A549 (cell line): ENCODE data around the gene ADAMTS15. TPM values are rescaled to one million over a fixed set of nuclear protein-coding genes. Genes with fewer than 3 reads are reported as not detected.

Experiments
- ATAC-seq, 2 experiments: fragments of 200-7000 bp in 1 of 2; fragments of >200 bp in 1 of 2; cut with Nextera tagmentation in 1 of 2; cut with Tn5 transposase in 1 of 2; 3 replicates each; pipeline versions ENCODE4 v1.8.0 to v1.9.1; 2018 to 2020; ENCODE audit warnings: mild to moderate bottlenecking in 1 of 2, moderate library complexity in 1 of 2
- CTCF ChIA-PET: fragments of 300-600 bp; sonication (Branson Sonifier 250); formaldehyde crosslinking; extraction: SDS; loops from one replicate; lab custom pipeline; 2021; ENCODE audit warnings: antibody characterized with exemption, inconsistent platforms; lab: Yijun Ruan, JAX
- POLR2A ChIA-PET: fragments of 350-600 bp; formaldehyde crosslinking; extraction: SDS; loops from one replicate; lab custom pipeline; 2021; ENCODE audit warnings: antibody characterized with exemption, inconsistent platforms; lab: Yijun Ruan, JAX
- DNase-seq, 2 experiments: peaks; one replicate each; pipeline versions ENCODE4 v3.0.0 to v3.0.0-alpha.2; 2011 to 2016; ENCODE audit warnings: low read depth in 1 of 2, low spot score in 1 of 2
- FAIRE-seq: peaks from 2 replicates; lab custom pipeline; 2011; peaks lifted over from hg19 to GRCh38; lab: Jason Lieb, UNC
- H3K27ac ChIP-seq, 2 experiments: fragments of >200 bp; sonication (Bioruptor Twin); formaldehyde crosslinking; 3 replicates each; pipeline ENCODE4 v1.5.1; 2016 to 2017
- H3K4me1 ChIP-seq: fragments of >200 bp; sonication (Bioruptor Twin); formaldehyde crosslinking; 3 replicates; pipeline ENCODE4 v1.6.1; 2016
- H3K4me2 ChIP-seq: fragments of >200 bp; sonication (Bioruptor Twin); formaldehyde crosslinking; 3 replicates; pipeline ENCODE4 v1.6.1; 2016
- H3K4me3 ChIP-seq: fragments of >200 bp; sonication (Bioruptor Twin); formaldehyde crosslinking; 3 replicates; pipeline ENCODE4 v1.5.1; 2016
- H3K9me3 ChIP-seq: fragments of >200 bp; sonication (Bioruptor Twin); formaldehyde crosslinking; 3 replicates; pipeline ENCODE4 v1.6.1; 2016
- CBX2 ChIP-seq: fragments of 200-600 bp; sonication (generic); IDR thresholded peaks from 2 replicates; pipeline ENCODE4 v1.6.1; 2016; ENCODE audit warnings: low read depth, mild to moderate bottlenecking, borderline replicate concordance
- CBX8 ChIP-seq: fragments of 200-600 bp; sonication (generic); IDR thresholded peaks from 2 replicates; pipeline ENCODE4 v1.6.1; 2016
- CEBPB ChIP-seq, 2 experiments: fragments of >200 bp in 1 of 2; sonication (Bioruptor Twin) in 1 of 2; formaldehyde crosslinking in 1 of 2; IDR thresholded peaks; 2 replicates each; pipeline ENCODE4 v1.6.1; 2012 to 2016
- CHD2 ChIP-seq: fragments of 150-350 bp; IDR thresholded peaks from 2 replicates; pipeline ENCODE4 v1.6.1; 2014; ENCODE audit warnings: low read length; ENCODE audit not compliant: partially characterized antibody
- CHD4 ChIP-seq: fragments of 200-600 bp; sonication (generic); IDR thresholded peaks from 2 replicates; pipeline ENCODE4 v1.6.1; 2016; ENCODE audit warnings: antibody characterized with exemption, mild to moderate bottlenecking, borderline replicate concordance
- CTCF ChIP-seq: fragments of >200 bp; sonication (Bioruptor Twin); formaldehyde crosslinking; IDR thresholded peaks from 3 replicates; pipeline ENCODE4 v1.5.1; 2016
- EHF ChIP-seq: fragments of 250-450 bp; sonication (Bioruptor Pico); IDR thresholded peaks from 2 replicates; pipeline ENCODE4 v1.5.0; 2020; ENCODE audit warnings: mild to moderate bottlenecking
- ELK1 ChIP-seq: fragments of 150-350 bp; IDR thresholded peaks from 2 replicates; pipeline ENCODE4 v1.6.1; 2014; ENCODE audit warnings: low read depth, mild to moderate bottlenecking, low read length
- EP300 ChIP-seq, 2 experiments: fragments of >200 bp; sonication (Bioruptor Twin); formaldehyde crosslinking; IDR thresholded peaks; 2 replicates in 1 of 2; 3 replicates in 1 of 2; pipeline ENCODE4 v1.6.1; 2016 to 2017
- FOSB ChIP-seq: fragments of 250-450 bp; sonication (Bioruptor Pico); IDR thresholded peaks from 2 replicates; pipeline ENCODE4 v1.5.0; 2020; ENCODE audit warnings: mild to moderate bottlenecking, moderate library complexity
- FOSL2 ChIP-seq, 2 experiments: fragments of 450-650 bp in 1 of 2; fragments of >200 bp in 1 of 2; sonication (Bioruptor Twin) in 1 of 2; formaldehyde crosslinking; IDR thresholded peaks; 2 replicates each; pipeline versions ENCODE4 v1.5.0 to v1.6.1; 2016 to 2020; ENCODE audit warnings: mild to moderate bottlenecking in 1 of 2, moderate library complexity in 1 of 2
- GATA3 ChIP-seq: IDR thresholded peaks from 2 replicates; pipeline ENCODE4 v1.6.1; 2012; ENCODE audit warnings: borderline replicate concordance
- HOXA7 ChIP-seq: fragments of 250-450 bp; sonication (Bioruptor Pico); IDR thresholded peaks from 2 replicates; pipeline ENCODE4 v1.5.0; 2020; ENCODE audit warnings: mild to moderate bottlenecking, moderate library complexity
- HOXB13 ChIP-seq: fragments of 250-450 bp; sonication (Bioruptor Pico); IDR thresholded peaks from 2 replicates; pipeline ENCODE4 v1.5.0; 2020; ENCODE audit warnings: low read depth, mild to moderate bottlenecking, moderate library complexity
- HOXB5 ChIP-seq: fragments of 250-450 bp; sonication (Bioruptor Pico); IDR thresholded peaks from 2 replicates; pipeline ENCODE4 v1.5.0; 2020; ENCODE audit warnings: mild to moderate bottlenecking, moderate library complexity
- JUN ChIP-seq, 2 experiments: fragments of >200 bp; sonication (Bioruptor Twin); formaldehyde crosslinking; IDR thresholded peaks; 2 replicates in 1 of 2; 3 replicates in 1 of 2; pipeline ENCODE4 v1.6.1; 2016 to 2017
- JUNB ChIP-seq: fragments of >200 bp; sonication (Bioruptor Twin); formaldehyde crosslinking; IDR thresholded peaks from 2 replicates; pipeline ENCODE4 v1.6.1; 2016
- KDM5A ChIP-seq: fragments of 200-600 bp; sonication (generic); IDR thresholded peaks from 2 replicates; pipeline ENCODE4 v1.6.1; 2016; ENCODE audit warnings: antibody characterized with exemption, mild to moderate bottlenecking
- MAX ChIP-seq: IDR thresholded peaks from 2 replicates; pipeline ENCODE4 v1.6.1; 2012
- MAZ ChIP-seq: fragments of 150-350 bp; IDR thresholded peaks from 2 replicates; pipeline ENCODE4 v1.6.1; 2014; ENCODE audit warnings: antibody characterized with exemption, low read depth, low read length, borderline replicate concordance
- MYC ChIP-seq: IDR thresholded peaks from 2 replicates; pipeline ENCODE4 v1.6.1; 2012; ENCODE audit warnings: mild to moderate bottlenecking, inconsistent platforms, low read length, improper control_type of control experiment, borderline replicate concordance
- NFE2L2 ChIP-seq: fragments of 150-350 bp; conservative IDR thresholded peaks from 2 replicates; pipeline ENCODE4 v1.6.1; 2014; ENCODE audit warnings: low read length
- RAD21 ChIP-seq, 2 experiments: fragments of >200 bp in 1 of 2; sonication (Bioruptor Twin) in 1 of 2; formaldehyde crosslinking in 1 of 2; IDR thresholded peaks in 1 of 2; conservative IDR thresholded peaks in 1 of 2; 2 replicates in 1 of 2; 3 replicates in 1 of 2; pipeline ENCODE4 v1.6.1; 2012 to 2018; ENCODE audit warnings: inconsistent platforms in 1 of 2
- SMC3 ChIP-seq: fragments of >200 bp; sonication (Bioruptor Twin); formaldehyde crosslinking; IDR thresholded peaks from 3 replicates; pipeline ENCODE4 v1.6.1; 2018; ENCODE audit warnings: inconsistent platforms
- SREBF2 ChIP-seq: fragments of 450-650 bp; IDR thresholded peaks from 2 replicates; pipeline ENCODE4 v1.6.1; 2014; ENCODE audit warnings: mild to moderate bottlenecking, moderate library complexity
- TFCP2L1 ChIP-seq: fragments of 250-450 bp; sonication (Bioruptor Pico); IDR thresholded peaks from 2 replicates; pipeline ENCODE4 v1.5.0; 2021; ENCODE audit warnings: mild to moderate bottlenecking
- TP53 ChIP-seq: fragments of 250-450 bp; sonication (Bioruptor Pico); IDR thresholded peaks from 2 replicates; pipeline ENCODE4 v1.5.0; 2021; ENCODE audit warnings: mild to moderate bottlenecking, moderate library complexity
- ZFP36 ChIP-seq: fragments of 450-650 bp; IDR thresholded peaks from 2 replicates; pipeline ENCODE4 v1.6.1; 2014; ENCODE audit warnings: borderline replicate concordance; ENCODE audit not compliant: partially characterized antibody
- ZSCAN20 ChIP-seq: fragments of 250-450 bp; sonication (Bioruptor Pico); IDR thresholded peaks from 2 replicates; pipeline ENCODE4 v1.8.0; 2022; ENCODE audit warnings: mild to moderate bottlenecking, moderate library complexity
- WGBS: methylation state at CpG from one replicate; pipeline ENCODE4 v1.1.6; 2017; ENCODE audit errors: missing lambda C conversion rate; 5-methylcytosine and 5-hydroxymethylcytosine counted together
- polyA plus RNA-seq, 4 experiments: library from polyadenylated mRNA; depleted of rRNA in 3 of 4; stranded (reverse); fragments of >200 nt; fragmentation: RNase III in 1 of 4; extraction: RNeasy Plus Mini Kit Qiagen cat#74134 plus additional on column Dnase treatment in 1 of 4; gene quantifications; 2 replicates in 3 of 4; 3 replicates in 1 of 4; pipeline ENCODE4 v1.2.3, GENCODE V29; 2011 to 2017
- TF ChIP-seq, protein P1 (sequence below): fragments of >200 bp; sonication (Bioruptor Twin); formaldehyde crosslinking; IDR thresholded peaks from 2 replicates; pipeline ENCODE4 v1.6.1; 2016
- TF ChIP-seq, protein P2 (sequence below): fragments of >200 bp; sonication (Bioruptor Twin); formaldehyde crosslinking; IDR thresholded peaks from 3 replicates; pipeline ENCODE4 v1.6.1; 2016

Gene ADAMTS15
- polyA plus RNA-seq, 2 of the 4 experiments (the other 2 are of a cell fraction): 2.2 to 4.0 TPM

- TF ChIP-seq CEBPB (IDR thresholded peaks at IDR 0.05) (no peak), SREBF2 (no peak), TP53 (CRISPR knock-in tag) (no peak), ZFP36 (no peak)
- POLR2A ChIA-PET: no interaction called here
- Histone ChIP-seq H3K4me3 (no peak overlapping the region), H3K27ac (no peak overlapping the region), H3K9me3 (0 out of 3 replicates have a peak, but pooled peaks cover 4% of the 10 kb centered on the region), H3K4me2 (no peak overlapping the region), H3K4me1 (no peaks in the 10 kb centered on the region)
- 81% methylated on average over 2 of the region's 2 CpGs for WGBS
- DNase-seq: no peak
- FAIRE-seq: no peak
- CTCF ChIA-PET: interaction anchor here (1.0 kb wide), 1 partner anchor 316 kb away, joined by 3 read pairs; no protein-coding TSS in a partner anchor
- no peak for ATAC-seq
These were observed 63.3 kb downstream of the ADAMTS15 start for GRCh38 chr11:130511765-130512164.

DNA sequence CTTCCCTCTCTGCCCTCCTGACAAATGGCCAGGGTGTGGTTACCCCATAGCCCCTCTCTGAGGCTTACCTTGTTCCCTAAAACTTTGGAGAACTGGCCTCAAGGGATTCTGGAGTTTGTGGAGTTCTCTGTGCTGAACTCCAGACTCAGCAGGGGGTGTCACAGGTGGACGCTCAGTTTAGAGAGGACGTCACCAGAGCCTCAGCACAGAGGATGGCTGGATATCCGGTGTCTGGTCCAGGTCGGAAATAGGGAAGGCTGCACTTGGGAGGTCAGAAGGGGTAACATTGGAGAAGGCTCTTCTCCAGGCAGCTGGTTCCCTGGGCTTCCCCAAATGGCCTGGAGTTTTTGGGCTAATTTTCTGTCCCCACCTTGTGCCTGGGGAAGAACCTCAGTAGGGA is 64.2 kb downstream of the ADAMTS15 start:
- DNase-seq (no peak), FAIRE-seq (no peak), ATAC-seq (no peak)
- ChIA-PET POLR2A (no interaction called here), CTCF (interaction anchor here (1.0 kb wide), 1 partner anchor 349 kb away, joined by 4 read pairs; no protein-coding TSS in a partner anchor)
- H3K4me3 ChIP-seq: no peak overlapping the region
- WGBS: 79% methylated on average over 4 of the region's 4 CpGs
- no peak overlapping the region for H3K4me2 ChIP-seq
- H3K9me3 ChIP-seq: no peaks in the 10 kb centered on the region
- TF ChIP-seq HOXB5 (CRISPR knock-in tag) (no peak), JUN (IDR thresholded peaks at IDR 0.05) (no peak), SMC3 (no peak), CBX2 (no peak), CBX8 (no peak), GATA3 (no peak), EHF (CRISPR knock-in tag) (no peak), FOSL2 (IDR thresholded peaks at IDR 0.05) (no peak), FOSL2 (CRISPR knock-in tag; IDR thresholded peaks at IDR 0.05) (no peak), CHD2 (no peak), HOXA7 (CRISPR knock-in tag) (no peak), MYC (no peak), HOXB13 (CRISPR knock-in tag) (no peak), KDM5A (no peak), ELK1 (no peak), MAX (no peak), MAZ (no peak), SREBF2 (no peak)
- TF ChIP-seq, protein P1, sequence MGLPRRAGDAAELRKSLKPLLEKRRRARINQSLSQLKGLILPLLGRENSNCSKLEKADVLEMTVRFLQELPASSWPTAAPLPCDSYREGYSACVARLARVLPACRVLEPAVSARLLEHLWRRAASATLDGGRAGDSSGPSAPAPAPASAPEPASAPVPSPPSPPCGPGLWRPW: no peak
- TF ChIP-seq, protein P2, sequence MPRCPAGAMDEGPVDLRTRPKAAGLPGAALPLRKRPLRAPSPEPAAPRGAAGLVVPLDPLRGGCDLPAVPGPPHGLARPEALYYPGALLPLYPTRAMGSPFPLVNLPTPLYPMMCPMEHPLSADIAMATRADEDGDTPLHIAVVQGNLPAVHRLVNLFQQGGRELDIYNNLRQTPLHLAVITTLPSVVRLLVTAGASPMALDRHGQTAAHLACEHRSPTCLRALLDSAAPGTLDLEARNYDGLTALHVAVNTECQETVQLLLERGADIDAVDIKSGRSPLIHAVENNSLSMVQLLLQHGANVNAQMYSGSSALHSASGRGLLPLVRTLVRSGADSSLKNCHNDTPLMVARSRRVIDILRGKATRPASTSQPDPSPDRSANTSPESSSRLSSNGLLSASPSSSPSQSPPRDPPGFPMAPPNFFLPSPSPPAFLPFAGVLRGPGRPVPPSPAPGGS: no peak
- no peaks in the 10 kb centered on the region for H3K4me1 ChIP-seq
- no peak overlapping the region for H3K27ac ChIP-seq

DNA sequence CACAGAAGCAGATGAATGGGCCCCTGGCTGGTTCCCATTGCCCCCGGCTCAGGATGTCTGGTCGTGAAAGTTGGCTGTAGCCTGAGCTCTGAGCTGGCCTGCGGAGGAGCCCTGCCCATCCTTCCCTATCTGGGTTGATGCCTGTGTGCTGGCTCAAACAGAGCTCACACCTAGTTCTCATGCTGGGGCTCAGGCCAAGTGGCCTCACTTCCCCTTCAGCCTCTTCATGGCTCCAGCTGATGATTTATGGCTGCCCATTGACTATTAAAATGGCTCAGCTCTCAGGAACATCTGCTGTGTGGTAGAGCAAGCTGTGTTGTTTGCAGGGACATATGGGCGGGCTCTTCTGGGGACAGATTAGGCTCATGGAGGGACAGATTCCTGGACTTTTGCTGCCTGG is 64.7 kb downstream of the ADAMTS15 start:
- no peak for DNase-seq
- H3K4me3 ChIP-seq: no peak overlapping the region
- POLR2A ChIA-PET: no interaction called here
- CTCF ChIA-PET: interaction anchor here (1.0 kb wide), 1 partner anchor 349 kb away, joined by 4 read pairs; no protein-coding TSS in a partner anchor
- FAIRE-seq: no peak
- H3K27ac ChIP-seq: no peak overlapping the region
- WGBS: 100% methylated on average over 1 of the region's 4 CpGs
- no peak for ATAC-seq
- H3K4me2 ChIP-seq: no peak overlapping the region
- no peaks in the 10 kb centered on the region for H3K9me3 ChIP-seq
- H3K4me1 ChIP-seq: no peaks in the 10 kb centered on the region
- TF ChIP-seq CEBPB (IDR thresholded peaks at IDR 0.05) (no peak), ZSCAN20 (CRISPR knock-in tag) (no peak), EP300 (IDR thresholded peaks at IDR 0.05) (no peak), FOSB (CRISPR knock-in tag) (no peak), NFE2L2 (no peak), CTCF (no peak), RAD21 (conservative IDR thresholded peaks at IDR 0.05 in 1 of 2, IDR thresholded peaks at IDR 0.05 in 1 of 2) (no peak), GATA3 (no peak), TFCP2L1 (CRISPR knock-in tag) (no peak), HOXB5 (CRISPR knock-in tag) (no peak), CHD4 (no peak), JUNB (no peak), ELK1 (no peak)
